ENCODE results near the gene KLF18. TPM values are rescaled to one million over a fixed set of nuclear protein-coding genes. Genes with fewer than 3 reads are reported as not detected.

Gene KLF18
- total RNA-seq, 2 experiments from 2014 or later = not detected

DNA sequence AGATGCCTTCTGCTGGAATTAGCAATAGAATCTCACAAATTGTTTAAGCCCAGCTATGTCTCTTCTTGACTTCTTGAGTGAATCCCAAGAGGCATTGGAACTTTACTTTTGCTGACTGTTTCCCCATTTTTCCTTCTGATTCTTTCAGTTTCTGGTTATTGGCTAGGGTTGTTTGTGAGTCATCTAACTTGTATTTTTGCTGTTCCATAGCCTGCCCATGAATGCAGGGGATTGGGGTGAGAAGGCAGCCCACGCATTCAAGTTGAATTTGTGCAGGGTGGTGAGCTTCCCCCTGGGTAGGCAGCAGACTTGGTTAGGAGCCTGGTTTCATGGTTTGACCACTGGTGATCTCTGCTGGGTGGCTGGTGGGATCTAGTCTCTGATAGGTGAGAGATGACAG is 33.2 kb downstream of the KLF18 start:
- Mint-ChIP-seq H3K4me3 (no peak overlapping the region), H3K36me3 (no peaks in the 10 kb centered on the region), H3K27ac (no peak overlapping the region), H3K9me3 (no peaks in the 10 kb centered on the region), H3K4me1 (peaks cover 4% of the 10 kb centered on the region), H3K27me3 (peaks cover 12% of the 10 kb centered on the region)
- DNase-seq = no peak

- Mint-ChIP-seq H3K27ac (no peak overlapping the region), H3K27me3 (peaks cover 12% of the 10 kb centered on the region), H3K36me3 (no peaks in the 10 kb centered on the region), H3K9me3 (no peaks in the 10 kb centered on the region), H3K4me1 (peaks cover 4% of the 10 kb centered on the region), H3K4me3 (no peak overlapping the region)
- DNase-seq = no peak
Observed at GRCh38 chr1:44105810-44106209, 35.6 kb downstream of the KLF18 start.

DNA sequence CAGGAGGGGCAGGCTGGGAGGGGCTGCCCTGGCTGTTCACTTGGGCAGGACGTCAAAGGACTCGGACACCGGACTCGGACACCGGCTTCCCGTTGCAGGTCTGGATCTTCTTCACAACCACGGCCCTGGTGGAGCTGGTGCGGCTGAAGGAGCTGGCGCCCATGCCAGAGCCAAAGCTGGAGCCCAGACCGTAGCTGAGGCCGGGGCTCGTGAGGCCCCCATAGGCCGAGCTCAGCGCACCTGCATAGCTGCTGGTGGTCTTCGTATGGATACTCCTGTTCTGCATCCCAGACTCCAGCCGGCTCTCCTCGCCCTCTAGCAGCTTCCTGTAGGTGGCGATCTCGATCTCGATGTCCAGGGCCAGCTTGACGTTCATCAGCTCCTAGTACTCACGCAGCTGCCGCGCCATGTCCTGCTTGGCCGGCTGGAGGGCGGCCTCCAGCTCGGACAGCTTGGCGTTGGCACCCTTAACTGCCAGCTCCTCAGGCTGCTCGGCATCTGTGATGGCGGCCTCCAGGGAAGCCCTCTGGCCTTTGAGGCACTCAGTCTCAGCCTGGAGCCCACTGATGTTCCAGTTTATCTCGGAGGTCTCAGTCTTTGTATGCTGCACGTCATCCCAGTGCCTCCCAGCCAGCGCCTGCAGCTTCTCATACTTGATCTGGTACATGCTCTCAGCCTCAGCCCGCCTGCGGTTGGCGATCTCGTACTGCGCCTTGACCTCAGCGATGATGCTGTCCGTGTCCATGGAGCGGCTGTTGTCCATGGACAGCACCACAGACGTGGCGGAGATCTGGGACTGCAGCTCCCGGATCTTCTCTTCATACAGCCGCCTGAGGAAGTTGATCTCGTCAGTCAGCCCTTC is 37.9 kb downstream of the KLF18 start:
- Mint-ChIP-seq H3K27ac (no peak overlapping the region), H3K4me1 (peaks cover 4% of the 10 kb centered on the region), H3K4me3 (no peak overlapping the region), H3K36me3 (no peaks in the 10 kb centered on the region), H3K27me3 (peaks cover 12% of the 10 kb centered on the region), H3K9me3 (no peaks in the 10 kb centered on the region)
- no peak for DNase-seq

DNA sequence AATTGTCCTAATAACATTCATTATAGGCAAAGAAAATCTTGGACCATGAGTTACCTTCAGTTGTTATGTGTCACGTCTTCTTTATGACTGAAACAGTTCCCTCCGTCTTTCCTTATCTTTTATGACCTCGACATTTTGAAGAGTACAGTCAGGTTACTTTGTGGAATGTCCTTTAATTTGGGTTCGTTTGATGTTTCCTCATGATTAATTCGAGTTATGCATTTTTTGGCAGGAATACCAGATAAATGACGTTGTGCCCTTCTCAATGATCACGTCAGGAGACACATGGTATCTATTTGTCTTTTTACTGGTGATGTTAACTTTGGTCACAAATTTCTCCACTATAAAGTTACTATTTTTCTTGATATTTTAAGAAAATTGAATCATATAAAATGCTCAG is 40.1 kb downstream of the KLF18 start:
- DNase-seq = no peak

GRCh38 chr1:44100183-44100868 is 41.1 kb downstream of the KLF18 start:
- no peak for DNase-seq
- H3K36me3 Mint-ChIP-seq = no peaks in the 10 kb centered on the region
- no peaks in the 10 kb centered on the region for H3K4me1 Mint-ChIP-seq
- H3K27me3 Mint-ChIP-seq = peaks cover 12% of the 10 kb centered on the region
- H3K27ac Mint-ChIP-seq = no peak overlapping the region
- H3K9me3 Mint-ChIP-seq = peaks cover 1% of the 10 kb centered on the region
- H3K4me3 Mint-ChIP-seq = no peak overlapping the region

More for the DNA sequence above, 40.1 kb downstream of the KLF18 start:
- Mint-ChIP-seq H3K4me1 (no peaks in the 10 kb centered on the region), H3K27ac (no peak overlapping the region), H3K27me3 (peaks cover 14% of the 10 kb centered on the region), H3K36me3 (no peaks in the 10 kb centered on the region), H3K4me3 (no peak overlapping the region), H3K9me3 (peaks cover 1% of the 10 kb centered on the region)

DNA sequence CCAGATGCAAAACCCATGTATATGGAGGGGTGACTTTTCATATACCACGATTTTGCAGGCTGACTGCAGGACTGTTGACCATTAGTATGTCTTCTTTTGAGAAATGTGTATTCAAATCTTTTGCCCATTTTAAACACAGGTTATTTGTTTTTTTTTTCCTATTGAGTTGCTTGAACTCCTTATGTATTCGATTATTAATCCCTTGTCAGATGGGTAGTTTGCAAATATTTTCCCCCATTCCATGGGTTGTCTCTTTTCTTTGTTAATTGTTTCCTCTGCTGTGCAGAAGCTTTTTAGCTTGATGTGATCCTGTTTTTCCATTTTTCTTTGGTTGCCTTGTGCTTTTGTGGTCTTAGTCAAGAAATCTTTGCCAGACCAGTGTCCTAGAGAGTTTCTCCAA is 47.4 kb downstream of the KLF18 start:
- Mint-ChIP-seq H3K36me3 (no peaks in the 10 kb centered on the region), H3K4me1 (no peaks in the 10 kb centered on the region), H3K9me3 (peaks cover 1% of the 10 kb centered on the region), H3K27me3 (peaks cover 30% of the 10 kb centered on the region), H3K4me3 (no peak overlapping the region), H3K27ac (no peak overlapping the region)
- DNase-seq = no peak

DNA sequence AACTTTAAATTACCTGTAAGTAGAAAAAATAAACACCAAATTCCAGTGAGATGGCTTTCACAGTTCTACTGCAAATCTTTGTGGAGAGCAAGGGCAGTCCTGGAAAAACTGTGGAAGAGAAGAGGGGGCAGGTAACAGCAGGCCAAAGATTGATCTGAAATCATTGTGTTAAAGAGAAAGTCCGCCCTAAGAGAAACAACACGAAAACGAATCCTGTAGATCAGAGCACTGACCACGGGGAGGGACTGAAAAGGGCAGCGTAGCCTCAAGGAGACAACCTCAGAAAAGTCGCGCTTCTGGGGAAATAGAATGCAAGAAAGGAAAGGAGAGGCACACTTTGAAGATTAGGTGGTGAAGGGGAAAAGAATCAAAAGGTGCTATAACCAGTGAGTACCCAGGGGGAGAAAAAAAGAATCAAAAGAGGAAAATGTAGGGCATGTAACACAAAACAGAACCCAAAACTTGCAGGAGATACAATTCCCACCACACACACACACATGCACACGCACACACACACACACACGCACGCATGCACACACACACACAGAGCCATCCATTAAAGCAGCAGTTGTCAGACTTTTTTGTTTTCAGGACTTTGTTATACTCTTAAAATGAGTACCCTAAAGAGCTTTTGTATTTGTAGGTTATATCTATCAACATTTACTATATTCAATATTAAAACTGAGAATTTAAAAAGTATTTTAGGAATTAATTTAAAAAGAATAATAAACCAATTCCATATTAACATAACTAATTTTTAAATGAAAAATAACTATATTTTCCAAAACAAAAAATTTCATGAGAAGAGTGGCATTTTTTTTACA is 50.8 kb downstream of the KLF18 start:
- Mint-ChIP-seq H3K36me3 (no peaks in the 10 kb centered on the region), H3K4me1 (no peaks in the 10 kb centered on the region), H3K9me3 (no peaks in the 10 kb centered on the region), H3K27me3 (peaks cover 23% of the 10 kb centered on the region), H3K27ac (no peak overlapping the region), H3K4me3 (no peak overlapping the region)
- no peak for DNase-seq

GRCh38 chr1:44089371-44090048 is 51.9 kb downstream of the KLF18 start:
- no peak overlapping the region for H3K27ac Mint-ChIP-seq
- no peaks in the 10 kb centered on the region for H3K36me3 Mint-ChIP-seq
- H3K4me3 Mint-ChIP-seq = no peak overlapping the region
- H3K27me3 Mint-ChIP-seq = peaks cover 27% of the 10 kb centered on the region
- H3K4me1 Mint-ChIP-seq = no peaks in the 10 kb centered on the region
- no peak for DNase-seq
- no peaks in the 10 kb centered on the region for H3K9me3 Mint-ChIP-seq

Other genes starting within 250 kb of the KLF18 start
- under 1 TPM; 0.16 to 0.43 TPM for gene ARTN, start 207.8 kb downstream of the KLF18 start, total RNA-seq
- gene IPO13, start 194.7 kb downstream of the KLF18 start, total RNA-seq = 10 to 100 TPM; 15.8 to 16.9 TPM
- 10 to 100 TPM; 65.2 to 66.7 TPM for gene DPH2, start 171.6 kb downstream of the KLF18 start, total RNA-seq
- 100 to 1,000 TPM; 116 to 122 TPM for gene ATP6V0B, start 166.7 kb downstream of the KLF18 start, total RNA-seq
- gene B4GALT2, start 162.4 kb downstream of the KLF18 start, total RNA-seq = 10 to 100 TPM; 38.5 to 41.6 TPM
- 1 to 10 TPM; 1.0 to 1.5 TPM for gene CCDC24, start 150.0 kb downstream of the KLF18 start, total RNA-seq
- gene SLC6A9, start 110.2 kb downstream of the KLF18 start, total RNA-seq = 10 to 100 TPM; 13.5 to 14.8 TPM
- gene KLF17, start 22.8 kb downstream of the KLF18 start, total RNA-seq = not detected
- gene DMAP1, start 71.8 kb upstream of the KLF18 start, total RNA-seq = 10 to 100 TPM; 31.5 to 32.3 TPM
- 10 to 100 TPM; 47.3 to 48.2 TPM for gene ERI3, start 213.6 kb upstream of the KLF18 start, total RNA-seq